Measurements from ENCODE around the gene RAPH1. TPM values are rescaled to one million over a fixed set of nuclear protein-coding genes. Genes with fewer than 3 reads are reported as not detected.

The RAPH1 gene
- total and polyA plus RNA-seq, 2 experiments from 2014 or later, result 5.0 to 36.2 TPM

DNA sequence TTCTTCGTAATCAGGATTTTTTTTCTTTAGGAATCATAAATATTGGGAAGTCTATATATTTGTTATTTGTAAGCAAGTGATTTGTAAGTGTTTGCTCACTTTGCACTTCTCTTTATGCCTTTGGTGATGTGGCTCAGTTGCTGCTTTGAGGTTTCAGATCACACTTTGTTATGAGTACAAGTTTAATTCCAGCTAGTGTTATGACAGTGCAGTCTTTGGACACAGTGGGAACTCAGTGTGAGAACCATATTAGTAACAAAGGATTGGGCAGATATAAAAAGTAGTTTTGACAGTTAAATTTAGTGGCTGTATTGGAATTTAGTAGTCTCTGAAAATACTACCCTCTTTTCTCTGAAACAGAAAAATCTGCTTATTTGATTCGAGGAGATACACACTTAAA, 139.2 kb downstream of the RAPH1 start:
- no peaks in the 10 kb centered on the region for H3K79me2 ChIP-seq (replicated peaks; ENCODE audit: insufficient read depth)
- Mint-ChIP-seq H3K27me3 (ENCODE audit: insufficient read depth, low read depth, poor library complexity) (peaks cover 2% of the 10 kb centered on the region), H3K4me1 (peaks cover 15% of the 10 kb centered on the region), H3K4me3 (no peak overlapping the region), H3K27ac (no peak overlapping the region), H3K36me3 (ENCODE audit: low read depth) (peaks cover 38% of the 10 kb centered on the region), H3K9me3 (no peaks in the 10 kb centered on the region)
- peaks cover 5% of the 10 kb centered on the region; the same call in 1 of the 2 replicates for H3K4me1 ChIP-seq (ENCODE audit: insufficient read depth)
- H3K27me3 ChIP-seq (ENCODE audit: insufficient read depth), result no peaks in the 10 kb centered on the region
- H2AFZ ChIP-seq, result no peak overlapping the region
- no peak overlapping the region for H3K4me3 ChIP-seq
- no peak for ATAC-seq
- TF ChIP-seq CREB1 (CRISPR knock-in tag; IDR thresholded peaks at IDR 0.05; ENCODE audit: low read depth), result no peak
- TF ChIP-seq EZH2 (IDR thresholded peaks at IDR 0.05; ENCODE audit: low read depth, unreplicated experiment), result no peak
- TF ChIP-seq, protein P1, sequence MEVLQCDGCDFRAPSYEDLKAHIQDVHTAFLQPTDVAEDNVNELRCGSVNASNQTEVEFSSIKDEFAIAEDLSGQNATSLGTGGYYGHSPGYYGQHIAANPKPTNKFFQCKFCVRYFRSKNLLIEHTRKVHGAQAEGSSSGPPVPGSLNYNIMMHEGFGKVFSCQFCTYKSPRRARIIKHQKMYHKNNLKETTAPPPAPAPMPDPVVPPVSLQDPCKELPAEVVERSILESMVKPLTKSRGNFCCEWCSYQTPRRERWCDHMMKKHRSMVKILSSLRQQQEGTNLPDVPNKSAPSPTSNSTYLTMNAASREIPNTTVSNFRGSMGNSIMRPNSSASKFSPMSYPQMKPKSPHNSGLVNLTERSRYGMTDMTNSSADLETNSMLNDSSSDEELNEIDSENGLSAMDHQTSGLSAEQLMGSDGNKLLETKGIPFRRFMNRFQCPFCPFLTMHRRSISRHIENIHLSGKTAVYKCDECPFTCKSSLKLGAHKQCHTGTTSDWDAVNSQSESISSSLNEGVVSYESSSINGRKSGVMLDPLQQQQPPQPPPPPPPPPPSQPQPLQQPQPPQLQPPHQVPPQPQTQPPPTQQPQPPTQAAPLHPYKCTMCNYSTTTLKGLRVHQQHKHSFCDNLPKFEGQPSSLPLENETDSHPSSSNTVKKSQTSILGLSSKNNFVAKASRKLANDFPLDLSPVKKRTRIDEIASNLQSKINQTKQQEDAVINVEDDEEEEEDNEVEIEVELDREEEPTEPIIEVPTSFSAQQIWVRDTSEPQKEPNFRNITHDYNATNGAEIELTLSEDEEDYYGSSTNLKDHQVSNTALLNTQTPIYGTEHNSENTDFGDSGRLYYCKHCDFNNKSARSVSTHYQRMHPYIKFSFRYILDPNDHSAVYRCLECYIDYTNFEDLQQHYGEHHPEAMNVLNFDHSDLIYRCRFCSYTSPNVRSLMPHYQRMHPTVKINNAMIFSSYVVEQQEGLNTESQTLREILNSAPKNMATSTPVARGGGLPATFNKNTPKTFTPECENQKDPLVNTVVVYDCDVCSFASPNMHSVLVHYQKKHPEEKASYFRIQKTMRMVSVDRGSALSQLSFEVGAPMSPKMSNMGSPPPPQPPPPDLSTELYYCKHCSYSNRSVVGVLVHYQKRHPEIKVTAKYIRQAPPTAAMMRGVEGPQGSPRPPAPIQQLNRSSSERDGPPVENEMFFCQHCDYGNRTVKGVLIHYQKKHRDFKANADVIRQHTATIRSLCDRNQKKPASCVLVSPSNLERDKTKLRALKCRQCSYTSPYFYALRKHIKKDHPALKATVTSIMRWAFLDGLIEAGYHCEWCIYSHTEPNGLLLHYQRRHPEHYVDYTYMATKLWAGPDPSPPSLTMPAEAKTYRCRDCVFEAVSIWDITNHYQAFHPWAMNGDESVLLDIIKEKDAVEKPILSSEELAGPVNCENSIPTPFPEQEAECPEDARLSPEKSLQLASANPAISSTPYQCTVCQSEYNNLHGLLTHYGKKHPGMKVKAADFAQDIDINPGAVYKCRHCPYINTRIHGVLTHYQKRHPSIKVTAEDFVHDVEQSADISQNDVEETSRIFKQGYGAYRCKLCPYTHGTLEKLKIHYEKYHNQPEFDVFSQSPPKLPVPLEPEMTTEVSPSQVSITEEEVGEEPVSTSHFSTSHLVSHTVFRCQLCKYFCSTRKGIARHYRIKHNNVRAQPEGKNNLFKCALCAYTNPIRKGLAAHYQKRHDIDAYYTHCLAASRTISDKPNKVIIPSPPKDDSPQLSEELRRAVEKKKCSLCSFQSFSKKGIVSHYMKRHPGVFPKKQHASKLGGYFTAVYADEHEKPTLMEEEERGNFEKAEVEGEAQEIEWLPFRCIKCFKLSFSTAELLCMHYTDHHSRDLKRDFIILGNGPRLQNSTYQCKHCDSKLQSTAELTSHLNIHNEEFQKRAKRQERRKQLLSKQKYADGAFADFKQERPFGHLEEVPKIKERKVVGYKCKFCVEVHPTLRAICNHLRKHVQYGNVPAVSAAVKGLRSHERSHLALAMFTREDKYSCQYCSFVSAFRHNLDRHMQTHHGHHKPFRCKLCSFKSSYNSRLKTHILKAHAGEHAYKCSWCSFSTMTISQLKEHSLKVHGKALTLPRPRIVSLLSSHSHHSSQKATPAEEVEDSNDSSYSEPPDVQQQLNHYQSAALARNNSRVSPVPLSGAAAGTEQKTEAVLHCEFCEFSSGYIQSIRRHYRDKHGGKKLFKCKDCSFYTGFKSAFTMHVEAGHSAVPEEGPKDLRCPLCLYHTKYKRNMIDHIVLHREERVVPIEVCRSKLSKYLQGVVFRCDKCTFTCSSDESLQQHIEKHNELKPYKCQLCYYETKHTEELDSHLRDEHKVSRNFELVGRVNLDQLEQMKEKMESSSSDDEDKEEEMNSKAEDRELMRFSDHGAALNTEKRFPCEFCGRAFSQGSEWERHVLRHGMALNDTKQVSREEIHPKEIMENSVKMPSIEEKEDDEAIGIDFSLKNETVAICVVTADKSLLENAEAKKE (CRISPR knock-in tag; IDR thresholded peaks at IDR 0.05), result no peak
- no peak for TF ChIP-seq ZNF331 (CRISPR knock-in tag; IDR thresholded peaks at IDR 0.05; ENCODE audit: low read depth)
- TF ChIP-seq, protein P2, sequence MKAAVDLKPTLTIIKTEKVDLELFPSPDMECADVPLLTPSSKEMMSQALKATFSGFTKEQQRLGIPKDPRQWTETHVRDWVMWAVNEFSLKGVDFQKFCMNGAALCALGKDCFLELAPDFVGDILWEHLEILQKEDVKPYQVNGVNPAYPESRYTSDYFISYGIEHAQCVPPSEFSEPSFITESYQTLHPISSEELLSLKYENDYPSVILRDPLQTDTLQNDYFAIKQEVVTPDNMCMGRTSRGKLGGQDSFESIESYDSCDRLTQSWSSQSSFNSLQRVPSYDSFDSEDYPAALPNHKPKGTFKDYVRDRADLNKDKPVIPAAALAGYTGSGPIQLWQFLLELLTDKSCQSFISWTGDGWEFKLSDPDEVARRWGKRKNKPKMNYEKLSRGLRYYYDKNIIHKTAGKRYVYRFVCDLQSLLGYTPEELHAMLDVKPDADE (IDR thresholded peaks at IDR 0.05), result no peak
- no peak for TF ChIP-seq POLR2AphosphoS5 (IDR thresholded peaks at IDR 0.05; ENCODE audit: low read depth)
- no peak for TF ChIP-seq EZH2phosphoT487 (IDR thresholded peaks at IDR 0.05; ENCODE audit: unreplicated experiment)
- no peaks in the 10 kb centered on the region; the same call in 1 of the 2 replicates for H3K36me3 ChIP-seq (ENCODE audit: insufficient read depth)
- no peaks in the 10 kb centered on the region for H4K20me1 ChIP-seq (replicated peaks; ENCODE audit: insufficient read depth)
- 0 out of 2 replicates have a peak, but pooled peaks cover 2% of the 10 kb centered on the region for H3F3A ChIP-seq (replicated peaks; ENCODE audit: low read depth)
- H3K4me2 ChIP-seq, result no peak overlapping the region
- DNase-seq (ENCODE audit: low spot score), result no peak
- H3K27ac ChIP-seq (ENCODE audit: low read depth), result peak overlapping the region; percentile 29; the same call in 1 of the 2 replicates
- no peaks in the 10 kb centered on the region for H3K9me2 ChIP-seq (ENCODE audit: insufficient read depth)

All from GM23338 (cell line).